ENCODE results near the gene ATF4. TPM values are rescaled to one million over a fixed set of nuclear protein-coding genes. Genes with fewer than 3 reads are reported as not detected.
A peak's percentile ranks its signal among the peaks of the same experiment; 100 is the strongest.

ATF4 gene
- total and polyA plus RNA-seq, 2 of the 13 experiments (the other 11 are each of a cell fraction or from before 2014, with no cell fraction given), result 486 to 1,297 TPM

DNA sequence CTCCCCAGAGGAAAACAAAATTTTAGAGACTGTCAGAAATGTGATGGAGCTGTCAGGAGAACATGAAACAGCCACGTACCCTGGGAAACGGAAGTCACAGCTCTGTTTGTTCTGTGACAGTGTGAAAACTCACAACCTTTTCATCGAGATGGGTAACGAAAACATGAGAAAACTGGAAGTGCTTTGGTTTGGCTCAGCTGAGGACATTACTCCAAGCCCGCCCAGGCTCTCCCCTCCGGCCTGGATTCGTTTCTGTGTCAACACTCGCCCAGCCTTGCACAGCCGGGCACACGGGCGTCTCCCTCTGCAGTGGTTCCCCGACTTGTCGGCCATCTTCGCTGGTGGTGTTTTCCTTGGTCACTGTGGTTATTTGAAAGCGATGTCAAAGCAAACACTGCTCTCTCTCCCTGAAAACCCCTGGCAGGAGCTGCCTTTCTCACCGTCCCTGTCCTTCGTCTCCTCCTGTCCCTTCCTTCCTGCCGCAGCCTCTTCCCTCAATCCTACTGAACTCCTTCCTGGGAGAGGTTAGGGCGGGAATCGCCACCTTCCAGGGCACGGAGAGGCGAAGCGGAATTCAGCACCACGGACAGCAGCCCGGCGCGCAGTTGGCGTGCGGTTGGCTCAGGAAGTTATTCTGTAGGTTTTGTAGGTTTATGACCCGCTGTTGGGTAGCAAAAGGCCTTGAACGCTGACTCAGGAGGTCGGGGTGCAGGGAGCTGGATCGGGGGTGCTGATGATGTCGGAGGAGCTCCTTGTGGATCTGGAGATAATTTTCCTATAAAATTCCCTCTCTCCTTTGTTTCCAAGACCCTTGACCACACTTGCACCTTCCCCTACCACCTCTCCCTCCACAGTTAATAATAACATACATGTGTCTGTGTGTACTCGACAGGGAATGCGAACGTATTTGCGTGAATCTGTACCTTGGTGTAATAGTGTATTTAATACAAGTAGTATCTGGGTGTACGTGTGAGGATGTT, 25.3 kb downstream of the ATF4 start (continued):
- TF ChIP-seq, protein P1, sequence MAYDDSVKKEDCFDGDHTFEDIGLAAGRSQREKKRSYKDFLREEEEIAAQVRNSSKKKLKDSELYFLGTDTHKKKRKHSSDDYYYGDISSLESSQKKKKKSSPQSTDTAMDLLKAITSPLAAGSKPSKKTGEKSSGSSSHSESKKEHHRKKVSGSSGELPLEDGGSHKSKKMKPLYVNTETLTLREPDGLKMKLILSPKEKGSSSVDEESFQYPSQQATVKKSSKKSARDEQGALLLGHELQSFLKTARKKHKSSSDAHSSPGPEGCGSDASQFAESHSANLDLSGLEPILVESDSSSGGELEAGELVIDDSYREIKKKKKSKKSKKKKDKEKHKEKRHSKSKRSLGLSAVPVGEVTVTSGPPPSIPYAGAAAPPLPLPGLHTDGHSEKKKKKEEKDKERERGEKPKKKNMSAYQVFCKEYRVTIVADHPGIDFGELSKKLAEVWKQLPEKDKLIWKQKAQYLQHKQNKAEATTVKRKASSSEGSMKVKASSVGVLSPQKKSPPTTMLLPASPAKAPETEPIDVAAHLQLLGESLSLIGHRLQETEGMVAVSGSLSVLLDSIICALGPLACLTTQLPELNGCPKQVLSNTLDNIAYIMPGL (CRISPR knock-in tag; IDR thresholded peaks at IDR 0.05; ENCODE audit: borderline replicate concordance in 1 of 2, low read depth in 1 of 2), result peak in 1 of 2 experiments; percentile 48; a peak in 1 of 4 replicates
- TF ChIP-seq, protein P2, sequence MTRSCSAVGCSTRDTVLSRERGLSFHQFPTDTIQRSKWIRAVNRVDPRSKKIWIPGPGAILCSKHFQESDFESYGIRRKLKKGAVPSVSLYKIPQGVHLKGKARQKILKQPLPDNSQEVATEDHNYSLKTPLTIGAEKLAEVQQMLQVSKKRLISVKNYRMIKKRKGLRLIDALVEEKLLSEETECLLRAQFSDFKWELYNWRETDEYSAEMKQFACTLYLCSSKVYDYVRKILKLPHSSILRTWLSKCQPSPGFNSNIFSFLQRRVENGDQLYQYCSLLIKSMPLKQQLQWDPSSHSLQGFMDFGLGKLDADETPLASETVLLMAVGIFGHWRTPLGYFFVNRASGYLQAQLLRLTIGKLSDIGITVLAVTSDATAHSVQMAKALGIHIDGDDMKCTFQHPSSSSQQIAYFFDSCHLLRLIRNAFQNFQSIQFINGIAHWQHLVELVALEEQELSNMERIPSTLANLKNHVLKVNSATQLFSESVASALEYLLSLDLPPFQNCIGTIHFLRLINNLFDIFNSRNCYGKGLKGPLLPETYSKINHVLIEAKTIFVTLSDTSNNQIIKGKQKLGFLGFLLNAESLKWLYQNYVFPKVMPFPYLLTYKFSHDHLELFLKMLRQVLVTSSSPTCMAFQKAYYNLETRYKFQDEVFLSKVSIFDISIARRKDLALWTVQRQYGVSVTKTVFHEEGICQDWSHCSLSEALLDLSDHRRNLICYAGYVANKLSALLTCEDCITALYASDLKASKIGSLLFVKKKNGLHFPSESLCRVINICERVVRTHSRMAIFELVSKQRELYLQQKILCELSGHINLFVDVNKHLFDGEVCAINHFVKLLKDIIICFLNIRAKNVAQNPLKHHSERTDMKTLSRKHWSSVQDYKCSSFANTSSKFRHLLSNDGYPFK (CRISPR knock-in tag; IDR thresholded peaks at IDR 0.05; ENCODE audit: borderline replicate concordance), result no peak
- TF ChIP-seq, protein P3, sequence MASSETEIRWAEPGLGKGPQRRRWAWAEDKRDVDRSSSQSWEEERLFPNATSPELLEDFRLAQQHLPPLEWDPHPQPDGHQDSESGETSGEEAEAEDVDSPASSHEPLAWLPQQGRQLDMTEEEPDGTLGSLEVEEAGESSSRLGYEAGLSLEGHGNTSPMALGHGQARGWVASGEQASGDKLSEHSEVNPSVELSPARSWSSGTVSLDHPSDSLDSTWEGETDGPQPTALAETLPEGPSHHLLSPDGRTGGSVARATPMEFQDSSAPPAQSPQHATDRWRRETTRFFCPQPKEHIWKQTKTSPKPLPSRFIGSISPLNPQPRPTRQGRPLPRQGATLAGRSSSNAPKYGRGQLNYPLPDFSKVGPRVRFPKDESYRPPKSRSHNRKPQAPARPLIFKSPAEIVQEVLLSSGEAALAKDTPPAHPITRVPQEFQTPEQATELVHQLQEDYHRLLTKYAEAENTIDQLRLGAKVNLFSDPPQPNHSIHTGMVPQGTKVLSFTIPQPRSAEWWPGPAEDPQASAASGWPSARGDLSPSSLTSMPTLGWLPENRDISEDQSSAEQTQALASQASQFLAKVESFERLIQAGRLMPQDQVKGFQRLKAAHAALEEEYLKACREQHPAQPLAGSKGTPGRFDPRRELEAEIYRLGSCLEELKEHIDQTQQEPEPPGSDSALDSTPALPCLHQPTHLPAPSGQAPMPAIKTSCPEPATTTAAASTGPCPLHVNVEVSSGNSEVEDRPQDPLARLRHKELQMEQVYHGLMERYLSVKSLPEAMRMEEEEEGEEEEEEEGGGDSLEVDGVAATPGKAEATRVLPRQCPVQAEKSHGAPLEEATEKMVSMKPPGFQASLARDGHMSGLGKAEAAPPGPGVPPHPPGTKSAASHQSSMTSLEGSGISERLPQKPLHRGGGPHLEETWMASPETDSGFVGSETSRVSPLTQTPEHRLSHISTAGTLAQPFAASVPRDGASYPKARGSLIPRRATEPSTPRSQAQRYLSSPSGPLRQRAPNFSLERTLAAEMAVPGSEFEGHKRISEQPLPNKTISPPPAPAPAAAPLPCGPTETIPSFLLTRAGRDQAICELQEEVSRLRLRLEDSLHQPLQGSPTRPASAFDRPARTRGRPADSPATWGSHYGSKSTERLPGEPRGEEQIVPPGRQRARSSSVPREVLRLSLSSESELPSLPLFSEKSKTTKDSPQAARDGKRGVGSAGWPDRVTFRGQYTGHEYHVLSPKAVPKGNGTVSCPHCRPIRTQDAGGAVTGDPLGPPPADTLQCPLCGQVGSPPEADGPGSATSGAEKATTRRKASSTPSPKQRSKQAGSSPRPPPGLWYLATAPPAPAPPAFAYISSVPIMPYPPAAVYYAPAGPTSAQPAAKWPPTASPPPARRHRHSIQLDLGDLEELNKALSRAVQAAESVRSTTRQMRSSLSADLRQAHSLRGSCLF (CRISPR knock-in tag; IDR thresholded peaks at IDR 0.05; ENCODE audit: borderline replicate concordance), result peak; percentile 95
- TF ChIP-seq CC2D1A (CRISPR knock-in tag; IDR thresholded peaks at IDR 0.05) (no peak), PAWR (CRISPR knock-in tag; IDR thresholded peaks at IDR 0.05; ENCODE audit: borderline replicate concordance) (no peak), ZNF496 (CRISPR knock-in tag; IDR thresholded peaks at IDR 0.05; ENCODE audit: insufficient replicate concordance) (no peak), NCOA5 (CRISPR knock-in tag; IDR thresholded peaks at IDR 0.05) (no peak), ZNF772 (CRISPR knock-in tag; IDR thresholded peaks at IDR 0.05) (peak; percentile 90; the same call in 1 of the 2 replicates), ZNF460 (CRISPR knock-in tag; IDR thresholded peaks at IDR 0.05; ENCODE audit: borderline replicate concordance) (no peak)
- TF ChIP-seq, protein P4, sequence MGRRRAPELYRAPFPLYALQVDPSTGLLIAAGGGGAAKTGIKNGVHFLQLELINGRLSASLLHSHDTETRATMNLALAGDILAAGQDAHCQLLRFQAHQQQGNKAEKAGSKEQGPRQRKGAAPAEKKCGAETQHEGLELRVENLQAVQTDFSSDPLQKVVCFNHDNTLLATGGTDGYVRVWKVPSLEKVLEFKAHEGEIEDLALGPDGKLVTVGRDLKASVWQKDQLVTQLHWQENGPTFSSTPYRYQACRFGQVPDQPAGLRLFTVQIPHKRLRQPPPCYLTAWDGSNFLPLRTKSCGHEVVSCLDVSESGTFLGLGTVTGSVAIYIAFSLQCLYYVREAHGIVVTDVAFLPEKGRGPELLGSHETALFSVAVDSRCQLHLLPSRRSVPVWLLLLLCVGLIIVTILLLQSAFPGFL (CRISPR knock-in tag; IDR thresholded peaks at IDR 0.05), result peak; percentile 91; the same call in 1 of the 2 replicates

Measured in HepG2 (cell line).